GM21381 (cell line): ENCODE results near the gene IKZF1.

ENCODE experiments used
- ATAC-seq: cut with Tn5 transposase; IDR thresholded peaks from one replicate; pipeline ENCODE4 v1.9.1; 2021; ENCODE audit warnings: mild to moderate bottlenecking, moderate library complexity; ENCODE audit not compliant: unreplicated experiment

IKZF1 gene

DNA sequence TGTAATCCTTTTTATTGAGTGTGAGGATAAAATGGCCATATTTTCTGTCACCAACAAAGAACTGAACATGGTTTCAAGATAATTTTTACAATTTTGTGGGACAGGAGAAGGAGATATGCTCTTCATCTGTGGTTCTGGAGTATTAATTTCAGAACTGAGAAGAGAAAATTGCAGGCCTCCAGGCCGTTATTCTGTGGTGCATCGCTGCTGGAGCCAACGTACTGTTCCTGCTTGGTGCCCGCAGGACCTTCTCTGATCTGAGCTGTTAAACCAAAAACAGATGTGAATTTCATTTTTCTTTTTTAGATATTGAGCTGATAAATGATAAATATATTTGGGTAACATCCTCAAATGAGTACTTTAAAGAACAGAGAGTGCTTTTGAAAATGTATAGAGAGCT lies 63.9 kb downstream of the IKZF1 start:
- peak; percentile 50 for ATAC-seq

DNA sequence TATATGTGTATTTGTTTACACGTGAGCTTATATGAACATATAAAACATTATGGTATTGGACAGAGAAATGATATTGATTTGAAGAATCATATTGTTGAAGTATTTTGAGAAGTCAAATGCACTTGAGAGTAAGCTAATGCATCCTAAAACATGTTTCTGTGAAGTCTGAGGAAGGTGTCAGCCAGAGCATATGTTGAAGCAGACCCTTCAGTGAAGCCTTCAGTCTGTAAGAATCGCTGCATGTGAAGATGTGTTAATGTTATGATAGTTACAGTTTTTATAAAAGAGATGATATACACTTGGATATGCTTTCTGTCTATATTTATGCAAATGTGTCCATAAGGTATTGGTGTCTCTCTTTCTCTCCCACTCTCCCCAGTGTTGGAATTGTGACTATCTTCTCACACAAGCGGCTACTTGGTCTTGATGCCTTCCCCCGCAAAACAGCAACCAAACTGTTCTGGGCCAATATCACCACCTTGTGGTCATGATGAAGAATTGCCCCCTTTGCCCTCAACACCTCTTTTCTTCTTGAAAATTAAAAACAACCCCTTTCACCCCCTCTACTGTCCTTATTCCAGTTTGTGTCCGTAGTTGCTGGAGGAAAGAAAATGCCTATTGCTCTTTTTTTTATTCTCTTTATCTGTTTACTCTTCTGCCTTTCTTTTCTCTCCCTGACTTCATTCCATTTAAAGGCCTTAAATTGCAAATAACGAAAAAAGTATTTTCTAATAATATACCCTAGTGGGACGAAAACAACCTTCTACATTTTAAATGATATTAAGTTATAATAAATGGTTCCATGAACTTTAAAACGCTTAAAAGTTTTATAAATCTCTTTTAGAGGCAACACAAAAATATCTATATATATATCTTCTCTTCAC lies 64.9 kb downstream of the IKZF1 start:
- no peak for ATAC-seq

DNA sequence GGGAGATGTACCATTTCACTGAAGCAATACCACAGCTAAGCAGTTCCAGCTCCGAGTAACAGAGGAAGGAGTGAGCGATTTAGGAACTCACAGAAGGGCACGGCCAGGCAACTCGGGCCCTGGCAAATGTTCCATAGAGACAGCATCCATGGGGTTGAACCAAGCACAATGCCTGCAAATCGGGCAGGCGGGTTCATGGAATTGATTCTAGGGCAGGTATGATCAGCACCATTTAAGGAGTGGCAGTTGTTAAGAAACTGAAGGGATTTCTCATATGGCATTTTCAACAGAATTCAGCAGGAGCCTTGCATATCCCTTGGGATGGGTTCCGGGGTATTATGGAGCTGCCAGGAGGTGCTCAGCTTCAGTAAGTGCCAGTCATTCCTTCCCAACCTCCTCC lies 66.4 kb downstream of the IKZF1 start:
- no peak for ATAC-seq

DNA sequence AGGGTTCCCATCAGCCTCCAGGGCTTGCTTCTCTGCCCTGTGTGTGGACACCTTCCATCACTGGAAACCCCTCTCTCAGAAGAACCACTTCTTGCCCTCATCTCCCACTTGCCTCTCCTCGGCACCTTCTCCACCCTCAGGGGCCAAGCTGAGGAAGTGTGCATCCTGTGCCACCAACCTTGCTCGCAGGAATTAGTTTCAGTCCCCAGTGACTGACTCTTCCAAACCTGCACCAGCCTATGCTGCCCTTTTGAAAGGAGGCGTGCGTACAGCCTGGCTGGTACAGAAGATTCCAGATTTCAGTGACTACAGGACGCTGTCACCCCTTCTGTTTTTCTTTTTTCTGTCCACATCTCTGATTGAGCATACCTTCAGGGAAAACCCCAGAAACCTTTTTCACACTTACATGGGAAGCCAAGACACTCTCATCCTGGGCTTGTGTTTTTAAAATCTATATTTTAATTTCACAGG lies 67.1 kb downstream of the IKZF1 start:
- ATAC-seq = no peak

DNA sequence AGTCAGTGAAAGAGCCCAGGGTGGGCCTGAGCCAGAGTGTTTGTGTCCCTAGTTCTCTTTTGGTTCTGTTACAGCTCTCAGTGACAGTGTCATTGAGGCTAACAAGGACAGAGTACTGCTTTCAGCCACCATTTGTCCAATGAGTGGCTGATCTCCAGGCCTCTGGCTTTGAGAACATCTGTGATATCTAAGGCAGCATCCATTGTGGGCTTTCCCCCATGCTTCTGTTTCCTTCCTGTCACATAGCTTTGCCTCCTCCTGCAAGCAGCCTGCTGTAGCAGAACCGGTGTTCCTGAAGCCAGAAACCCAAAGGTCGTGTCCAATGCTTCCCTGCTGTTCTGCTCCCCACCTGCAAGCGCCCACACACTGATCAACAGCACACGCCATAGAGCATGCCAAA lies 68.4 kb downstream of the IKZF1 start:
- no peak for ATAC-seq

DNA sequence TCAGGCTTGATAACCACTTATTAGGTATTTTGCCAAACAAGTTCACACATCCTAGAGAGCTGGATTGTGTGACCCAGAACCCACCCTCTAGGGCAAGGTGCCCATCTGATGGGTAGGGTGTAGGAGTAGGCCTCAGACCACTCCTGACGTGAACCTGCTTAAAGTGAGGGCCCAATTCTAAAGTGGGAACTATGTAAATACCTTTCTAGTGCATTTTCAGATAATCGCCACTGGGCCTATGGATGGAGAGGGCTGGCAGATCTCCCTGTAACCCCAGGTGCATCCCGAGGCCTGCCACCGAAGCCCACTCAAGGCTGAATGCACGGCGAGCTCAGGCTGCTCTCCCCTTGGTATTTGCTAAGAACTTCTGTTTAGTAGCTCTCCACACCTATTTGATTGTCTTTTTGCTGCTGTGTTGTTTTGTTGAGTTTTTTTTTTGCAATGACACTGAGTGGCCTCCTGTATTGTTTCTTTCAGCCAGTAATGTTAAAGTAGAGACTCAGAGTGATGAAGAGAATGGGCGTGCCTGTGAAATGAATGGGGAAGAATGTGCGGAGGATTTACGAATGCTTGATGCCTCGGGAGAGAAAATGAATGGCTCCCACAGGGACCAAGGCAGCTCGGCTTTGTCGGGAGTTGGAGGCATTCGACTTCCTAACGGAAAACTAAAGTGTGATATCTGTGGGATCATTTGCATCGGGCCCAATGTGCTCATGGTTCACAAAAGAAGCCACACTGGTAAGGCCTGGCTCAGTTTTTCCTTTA lies 71.7 kb downstream of the IKZF1 start:
- no peak for ATAC-seq

DNA sequence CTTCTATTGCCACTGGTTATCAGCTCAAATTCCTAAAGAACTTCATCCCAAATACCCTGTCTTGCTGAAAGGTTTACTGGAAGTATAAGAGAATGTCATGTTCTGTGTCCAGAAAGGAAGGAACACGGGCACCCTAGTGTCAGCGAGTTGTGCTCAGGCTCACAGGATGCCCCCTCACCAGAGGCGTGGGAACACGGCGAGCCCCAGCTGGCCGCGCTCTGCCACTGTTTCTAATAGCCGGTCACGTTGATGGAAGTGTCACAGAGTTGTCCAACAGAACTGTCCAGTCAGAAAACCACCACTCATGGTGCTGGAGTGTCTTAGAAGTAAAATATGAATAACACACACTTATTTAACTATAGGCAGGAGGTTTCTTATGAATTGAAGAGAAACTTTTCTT lies 72.8 kb downstream of the IKZF1 start:
- no peak for ATAC-seq

DNA sequence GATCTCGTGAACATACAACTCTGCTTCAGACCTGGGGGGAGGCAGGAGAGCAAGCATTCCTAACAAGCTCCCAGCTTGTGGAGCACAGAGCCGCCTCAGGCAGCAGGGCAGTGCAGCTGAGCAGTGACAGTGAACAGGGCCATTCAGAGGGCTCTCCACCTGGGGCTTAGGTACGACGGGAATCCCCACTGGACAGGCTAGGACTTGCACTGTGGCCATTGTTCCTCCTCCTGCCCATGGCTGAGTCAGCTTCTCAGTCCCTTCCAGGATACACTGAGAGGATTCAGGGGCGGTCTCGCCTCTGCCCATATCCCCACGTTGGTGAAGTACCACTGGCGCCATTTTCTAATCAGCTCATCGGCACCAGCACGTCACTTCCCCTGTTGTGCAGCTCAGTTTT lies 74.6 kb downstream of the IKZF1 start:
- no peak for ATAC-seq

DNA sequence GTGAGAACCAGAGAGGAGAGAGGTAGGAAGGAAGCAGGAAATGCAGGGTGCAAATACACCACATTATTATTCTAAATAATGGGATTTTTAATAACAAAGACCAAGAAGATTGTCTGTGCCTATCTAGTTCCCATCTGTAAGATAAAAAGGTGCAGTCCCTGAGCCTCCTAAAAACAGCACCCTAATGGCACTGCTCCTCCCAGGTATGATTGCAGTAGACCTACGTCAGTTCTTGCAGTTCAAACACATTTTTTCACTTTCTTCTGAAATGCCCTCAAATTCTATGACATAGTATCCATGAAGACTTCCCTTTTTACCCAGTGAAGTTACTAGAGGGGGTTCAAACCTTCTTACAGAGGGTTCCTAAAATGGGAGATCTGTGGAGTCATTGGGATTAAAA lies 75.0 kb downstream of the IKZF1 start:
- no peak for ATAC-seq

DNA sequence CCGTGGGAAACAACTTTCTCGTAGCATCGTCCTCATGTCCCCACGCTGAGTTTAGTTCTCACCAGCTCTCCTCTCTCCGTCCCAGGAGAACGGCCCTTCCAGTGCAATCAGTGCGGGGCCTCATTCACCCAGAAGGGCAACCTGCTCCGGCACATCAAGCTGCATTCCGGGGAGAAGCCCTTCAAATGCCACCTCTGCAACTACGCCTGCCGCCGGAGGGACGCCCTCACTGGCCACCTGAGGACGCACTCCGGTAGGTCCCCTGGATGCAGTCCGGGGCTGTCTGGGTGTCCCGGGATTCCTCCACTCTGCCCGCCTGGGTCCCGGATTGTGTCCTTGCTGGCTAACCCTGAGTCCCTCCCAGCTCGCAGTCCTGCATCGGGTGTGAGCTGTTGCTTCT lies 77.9 kb downstream of the IKZF1 start:
- no peak for ATAC-seq

DNA sequence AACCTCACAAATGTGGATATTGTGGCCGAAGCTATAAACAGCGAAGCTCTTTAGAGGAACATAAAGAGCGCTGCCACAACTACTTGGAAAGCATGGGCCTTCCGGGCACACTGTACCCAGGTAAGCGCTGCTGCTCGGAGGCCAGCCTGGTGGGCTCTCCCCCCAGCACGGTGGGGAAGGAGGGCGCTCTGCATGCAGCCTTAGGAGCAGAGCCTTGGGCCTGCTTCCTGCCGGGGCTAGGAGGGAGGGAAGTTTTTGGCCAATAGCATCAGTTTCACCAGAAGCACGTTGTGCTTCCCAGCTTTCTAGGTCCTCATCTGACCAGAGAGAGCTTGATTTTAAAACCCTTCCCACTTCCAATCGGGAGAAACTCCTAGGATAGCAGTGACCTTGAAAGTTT lies 82.8 kb downstream of the IKZF1 start:
- ATAC-seq = no peak

DNA sequence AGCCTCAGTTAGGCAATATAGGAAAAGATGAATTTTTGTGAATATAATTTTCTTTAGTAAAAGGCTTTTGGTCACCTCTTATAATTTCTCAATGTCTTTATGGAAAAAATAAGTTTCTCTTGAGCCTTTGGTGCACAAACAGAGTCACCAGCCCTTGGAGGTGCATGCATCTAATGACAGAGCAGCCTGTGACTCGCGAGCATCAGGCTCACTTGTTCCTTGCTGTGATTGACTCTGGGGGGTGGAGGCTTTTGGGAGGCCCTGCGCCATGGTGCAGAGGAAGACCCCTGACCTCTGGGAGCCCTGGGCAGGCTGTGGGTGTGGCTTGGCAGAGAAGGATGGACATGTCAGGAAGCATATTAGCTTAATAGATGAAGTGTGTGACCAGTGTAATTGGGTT lies 85.4 kb downstream of the IKZF1 start:
- no peak for ATAC-seq

DNA sequence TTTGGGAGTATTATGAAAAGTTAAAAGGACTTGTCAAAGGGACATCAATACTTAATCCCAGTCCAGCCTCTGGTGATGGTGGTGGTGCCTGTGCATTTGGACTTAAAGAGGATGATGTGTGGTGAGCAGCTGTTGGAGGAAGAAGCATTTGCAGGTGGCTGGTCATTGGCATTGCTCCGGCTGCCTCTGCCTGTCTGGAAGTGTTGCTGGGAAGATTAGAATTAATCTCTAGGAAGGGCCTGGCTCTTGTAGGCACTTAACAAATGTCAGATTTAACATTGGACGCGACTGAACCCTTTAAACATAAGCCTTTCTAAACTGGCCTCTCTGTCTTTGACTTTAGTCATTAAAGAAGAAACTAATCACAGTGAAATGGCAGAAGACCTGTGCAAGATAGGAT lies 86.9 kb downstream of the IKZF1 start:
- ATAC-seq = no peak

DNA sequence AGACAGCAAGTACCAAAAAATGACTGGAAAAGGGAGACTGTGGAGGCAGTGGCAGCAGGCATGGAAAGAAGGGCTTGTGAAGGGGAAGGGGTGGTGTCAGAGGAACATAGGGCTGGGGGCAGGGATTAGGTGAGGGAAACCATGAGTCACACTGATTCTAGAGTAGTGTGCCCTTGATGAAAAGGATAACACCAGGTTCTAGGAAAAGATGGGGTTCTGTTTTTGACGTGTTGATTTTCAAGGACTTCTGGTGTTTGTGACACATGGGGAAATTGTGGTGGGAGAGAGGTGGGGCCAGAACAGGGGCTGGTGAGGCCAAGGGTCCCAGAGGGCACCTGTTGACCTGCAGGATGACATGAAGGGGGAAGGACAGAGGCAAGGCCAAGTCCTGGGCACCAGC lies 88.6 kb downstream of the IKZF1 start:
- ATAC-seq = no peak

DNA sequence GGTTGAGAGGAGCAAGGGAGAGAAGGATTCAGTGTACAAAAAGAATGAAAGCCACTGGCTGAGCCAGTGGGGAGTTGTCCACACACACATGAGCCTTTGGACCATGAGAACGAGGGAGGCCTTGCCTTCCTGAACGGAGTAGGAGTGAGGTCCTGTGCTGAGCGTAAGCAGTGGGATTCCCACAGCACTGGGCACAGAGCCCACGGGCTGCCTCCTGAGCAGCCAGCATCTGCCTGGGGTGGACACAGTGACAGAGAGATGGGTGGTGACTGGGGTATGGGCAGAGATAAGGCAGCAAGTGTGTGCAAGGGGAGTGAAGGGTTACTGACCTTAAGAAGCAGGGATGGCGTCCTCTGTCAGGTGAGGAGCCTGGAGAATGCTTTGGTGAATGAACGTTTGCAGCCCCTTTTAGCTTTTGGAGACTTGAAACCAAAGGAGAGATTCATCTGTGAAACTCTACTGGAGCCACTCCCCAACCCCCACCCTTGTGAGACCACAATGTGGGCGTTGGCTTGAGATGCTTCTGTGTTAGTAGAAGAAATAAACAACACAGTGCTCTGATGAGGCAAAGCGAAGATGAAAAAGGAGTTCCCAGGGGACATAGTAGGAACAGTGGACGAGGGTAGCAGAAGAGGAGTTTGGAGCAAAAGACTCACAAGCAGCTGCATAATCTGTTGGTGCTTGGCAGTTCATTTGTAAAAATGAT lies 89.2 kb downstream of the IKZF1 start:
- no peak for ATAC-seq

DNA sequence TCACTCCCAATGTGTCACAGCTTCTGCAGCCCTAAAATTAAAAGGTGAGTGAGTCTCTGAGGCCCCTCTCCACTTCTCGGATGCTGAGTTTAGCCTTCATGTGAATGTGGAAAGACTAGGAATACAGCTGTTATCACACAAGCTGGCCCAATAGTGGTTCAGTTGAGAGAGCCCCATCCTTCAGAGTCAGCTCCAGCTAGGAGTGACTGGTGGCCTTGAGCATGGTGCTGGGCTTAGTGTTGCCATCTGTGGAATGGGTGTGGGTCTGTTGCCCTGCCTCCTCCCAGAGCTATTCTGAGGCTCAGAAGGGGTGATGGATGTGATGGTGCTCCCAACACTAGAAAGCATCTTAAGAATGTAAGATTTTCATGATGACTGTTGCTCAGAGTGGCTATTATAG lies 89.8 kb downstream of the IKZF1 start:
- ATAC-seq = no peak

DNA sequence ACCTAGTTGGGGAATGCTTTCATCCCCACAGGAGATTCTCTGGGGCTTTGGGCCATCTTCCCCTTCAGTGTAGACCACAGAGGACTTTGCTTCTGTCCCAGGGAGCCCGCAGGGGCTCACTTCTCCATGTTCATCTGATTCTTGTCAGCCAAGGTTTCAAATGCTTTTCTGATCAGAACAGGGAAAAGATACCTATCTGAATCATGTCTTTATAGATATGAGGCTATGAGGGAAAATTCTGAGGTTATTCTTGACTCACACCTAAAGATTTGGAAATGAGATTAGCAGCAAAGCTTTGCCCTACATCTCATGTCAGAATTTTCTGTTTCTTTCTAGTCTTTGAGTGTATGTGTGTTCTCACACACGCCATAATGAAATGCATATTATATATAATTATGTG lies 92.3 kb downstream of the IKZF1 start:
- peak; percentile 12 for ATAC-seq

DNA sequence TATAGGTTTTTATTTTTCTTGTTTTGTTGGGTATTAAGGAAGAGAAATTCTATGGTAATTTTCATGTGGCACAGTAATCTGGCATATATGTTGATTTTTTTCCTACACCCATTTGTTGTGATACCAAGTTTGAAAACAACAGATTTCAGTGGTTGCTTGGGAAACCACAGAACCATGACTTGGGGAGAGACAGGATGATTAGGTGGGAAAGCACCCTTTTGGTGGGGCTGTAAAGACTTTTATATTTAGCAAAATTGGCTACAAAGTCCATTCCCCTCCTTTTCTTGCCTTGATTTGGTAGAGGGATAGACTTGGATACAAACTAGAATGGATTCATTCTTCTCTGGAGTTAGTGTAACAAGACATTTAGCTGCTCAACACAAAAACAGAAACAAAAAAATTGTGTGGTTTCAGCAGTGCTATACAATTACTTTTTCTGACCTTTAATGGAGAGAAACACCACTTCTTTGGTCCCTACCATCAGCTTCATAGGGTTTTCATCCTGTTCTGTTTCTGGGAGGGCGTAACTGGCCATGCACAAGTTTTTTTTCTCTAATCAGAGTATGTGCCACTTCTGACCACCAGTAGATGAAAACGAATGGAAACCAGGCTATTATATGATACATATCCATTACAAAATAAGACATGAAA lies 92.9 kb downstream of the IKZF1 start:
- ATAC-seq = peak; percentile 73

DNA sequence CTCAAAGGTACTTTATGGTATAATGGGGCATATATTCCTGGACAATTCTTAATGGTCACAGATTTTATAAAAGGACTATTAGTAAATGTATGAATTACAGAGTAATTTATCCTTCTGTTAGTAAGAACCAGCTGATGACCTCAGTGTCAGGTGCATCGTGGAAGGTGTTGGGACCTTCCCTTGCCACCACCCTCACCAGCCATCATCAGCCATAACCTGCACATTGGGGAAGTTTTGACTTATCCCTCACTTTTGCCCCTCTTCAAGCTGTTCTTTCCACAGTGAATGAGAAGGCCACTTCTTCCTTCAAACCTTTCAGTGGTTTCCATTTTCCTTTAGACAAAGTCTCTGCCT lies 93.4 kb downstream of the IKZF1 start:
- ATAC-seq = no peak

DNA sequence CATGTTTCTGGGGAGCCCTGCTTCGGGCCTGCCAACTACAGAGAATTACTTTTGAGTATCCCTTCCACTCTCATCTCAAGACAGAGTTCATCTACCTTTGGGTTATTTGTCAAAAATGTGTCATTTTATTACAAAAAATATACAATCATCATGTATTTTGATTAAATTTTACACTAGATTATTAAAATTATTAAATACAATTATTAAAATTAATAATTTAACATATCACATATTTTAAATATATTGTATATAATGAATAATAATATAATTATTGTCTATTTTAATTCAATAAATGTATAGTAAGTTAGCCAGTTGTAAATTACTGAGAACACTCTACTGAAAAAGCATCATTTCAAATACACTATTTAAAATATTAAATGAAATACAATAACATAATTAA lies 94.7 kb downstream of the IKZF1 start:
- no peak for ATAC-seq

DNA sequence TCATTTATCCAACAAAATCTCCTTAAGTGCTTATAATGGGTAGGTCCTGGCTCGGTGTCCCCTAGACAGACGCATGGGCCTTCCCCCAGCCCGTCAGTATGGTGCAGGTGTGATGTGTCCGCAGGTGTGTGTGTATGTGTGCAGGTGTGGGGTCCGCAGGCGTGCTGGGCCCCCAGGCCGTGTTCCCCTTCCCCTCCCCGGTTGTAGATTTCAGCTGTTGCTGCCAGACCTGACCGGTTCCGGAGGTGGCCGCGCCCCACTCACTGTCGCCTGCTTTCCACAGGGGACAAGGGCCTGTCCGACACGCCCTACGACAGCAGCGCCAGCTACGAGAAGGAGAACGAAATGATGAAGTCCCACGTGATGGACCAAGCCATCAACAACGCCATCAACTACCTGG lies 95.1 kb downstream of the IKZF1 start:
- ATAC-seq = no peak
